GM18505 (cell line): ENCODE results near the gene C20orf96.

Source experiments
- ATAC-seq: cut with Tn5 transposase; IDR thresholded peaks from one replicate; pipeline ENCODE4 v1.9.1; 2021; ENCODE audit not compliant: unreplicated experiment
- POLR2A ChIP-seq: IDR thresholded peaks from 4 replicates; pipeline ENCODE4 v1.6.1; 2011; ENCODE audit warnings: borderline replicate concordance; ENCODE audit not compliant: insufficient read depth, insufficient read length; ENCODE audit errors: extremely low read depth

Gene C20orf96

DNA sequence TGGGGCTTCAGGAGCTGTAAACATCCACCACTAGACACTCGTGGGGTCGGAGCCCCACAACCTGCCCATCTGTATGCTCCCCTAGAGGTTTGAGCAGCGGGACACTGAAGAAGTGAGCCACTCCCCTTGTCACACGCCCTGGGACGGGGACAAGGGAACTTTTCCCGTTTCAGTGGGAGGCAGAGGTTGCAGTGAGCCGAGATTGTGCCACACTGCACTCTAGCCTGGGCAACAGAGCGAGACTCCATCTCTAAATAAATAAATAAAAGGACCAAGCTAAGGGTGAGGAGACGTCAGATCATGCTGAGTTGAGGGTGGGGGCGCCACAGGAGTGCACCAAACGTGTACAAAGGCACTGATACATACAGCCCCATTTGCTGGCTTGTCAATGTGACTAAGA, 15.2 kb upstream of the C20orf96 start:
- ATAC-seq: no peak
- TF ChIP-seq POLR2A: no peak

DNA sequence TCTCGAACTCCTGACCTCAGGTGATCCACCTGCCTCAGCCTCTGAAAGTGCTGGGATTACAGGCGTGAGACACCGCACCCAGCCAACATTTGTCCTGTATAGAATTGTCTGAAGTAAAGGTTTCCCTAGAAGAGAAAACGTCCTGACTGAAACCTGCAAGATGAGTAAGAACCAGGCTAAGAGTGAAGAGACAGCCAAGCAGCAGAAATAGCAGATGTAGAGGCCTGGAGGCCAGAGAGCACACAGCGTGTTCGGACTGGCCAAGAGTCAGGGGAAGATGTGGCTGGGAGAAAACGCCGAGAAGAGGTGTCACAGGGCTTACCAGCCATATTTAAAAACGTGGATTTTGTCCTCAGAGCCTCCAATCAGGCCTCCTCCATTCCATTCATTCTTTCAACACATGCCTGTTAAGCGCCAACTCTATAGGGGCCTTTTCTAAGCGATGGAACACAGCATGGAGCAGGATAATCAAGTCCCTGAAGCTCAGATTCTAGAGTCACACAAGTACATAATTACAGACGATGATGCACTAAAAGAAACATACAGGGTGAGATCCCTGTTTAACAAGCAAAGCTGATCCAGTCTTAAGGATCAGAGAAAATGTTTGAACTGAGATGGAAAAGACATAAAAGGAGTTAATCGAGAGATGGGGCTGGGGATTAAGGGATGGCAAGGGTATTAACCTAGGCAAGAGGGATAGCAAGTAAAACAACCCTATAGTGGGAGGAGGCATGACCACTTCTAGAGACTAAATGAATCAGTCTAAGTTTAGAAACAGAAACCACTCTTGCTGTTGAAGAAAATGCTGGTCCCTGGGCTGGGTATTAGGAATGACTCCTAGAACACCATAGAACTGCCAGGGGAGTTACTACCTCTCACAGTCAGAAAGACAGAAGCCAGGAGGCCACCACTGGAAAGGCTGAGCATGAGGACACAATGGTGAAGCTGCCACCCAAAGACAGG, 11.6 kb upstream of the C20orf96 start:
- ATAC-seq: no peak
- TF ChIP-seq POLR2A: no peak

DNA sequence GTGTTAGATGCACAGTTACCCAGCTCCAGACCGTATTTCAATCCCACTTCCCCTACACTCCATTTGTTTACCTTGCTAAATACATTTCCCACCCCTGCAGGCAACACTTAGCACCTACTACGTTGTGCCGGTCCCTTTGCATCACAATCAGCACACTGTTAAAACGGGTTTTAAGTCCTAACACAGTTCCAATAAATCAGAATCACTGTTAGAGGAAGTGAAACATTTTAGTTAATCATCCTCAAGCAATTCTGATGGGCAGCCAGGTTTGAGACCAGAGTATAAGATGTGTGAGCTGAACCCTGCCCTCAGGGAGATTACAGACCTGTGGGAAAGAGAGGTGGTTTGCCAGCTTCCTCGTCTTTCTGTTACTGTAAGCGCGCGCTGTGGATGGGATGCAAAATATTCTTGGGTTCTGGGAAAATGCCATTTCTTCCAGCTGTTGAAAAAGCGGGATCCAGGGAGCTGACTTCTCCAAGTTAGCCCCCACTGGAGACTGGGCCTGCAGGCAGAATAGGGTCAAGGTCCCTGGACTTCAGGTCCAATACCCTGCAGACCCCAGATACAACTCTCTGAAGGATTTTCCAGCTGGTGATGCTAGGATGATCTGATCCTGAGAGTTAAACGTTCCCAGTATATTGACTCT, 9.9 kb upstream of the C20orf96 start:
- no peak for ATAC-seq
- TF ChIP-seq POLR2A: no peak

DNA sequence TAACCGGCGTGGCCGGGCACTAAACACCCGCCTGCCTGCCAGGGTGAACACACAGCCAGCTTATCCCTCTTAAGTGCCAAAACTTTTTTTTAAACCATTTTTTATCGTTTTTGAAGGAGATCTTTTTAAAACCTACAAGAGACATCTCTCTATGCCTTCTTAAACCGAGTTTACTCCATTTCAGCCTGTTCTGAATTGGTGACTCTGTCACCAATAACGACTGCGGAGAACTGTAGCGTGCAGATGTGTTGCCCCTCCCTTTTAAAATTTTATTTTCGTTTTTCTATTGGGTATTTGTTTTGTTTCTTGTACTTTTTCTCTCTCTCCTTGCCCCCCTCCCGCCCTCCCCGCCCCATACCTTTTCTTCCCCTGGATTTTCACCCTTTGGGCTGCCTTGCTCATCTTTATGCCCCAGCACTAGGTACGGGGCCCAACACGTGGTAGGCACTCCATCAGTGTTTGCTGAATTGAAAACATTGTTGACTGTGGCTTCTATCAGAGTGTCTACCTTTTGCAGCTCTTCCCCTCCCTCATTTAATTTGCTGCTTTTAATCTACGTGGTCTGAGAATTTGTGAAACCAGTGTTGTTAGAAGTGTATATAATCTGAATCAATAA, 8.3 kb upstream of the C20orf96 start:
- no peak for TF ChIP-seq POLR2A
- no peak for ATAC-seq

GRCh38 chr20:297925-298775, 7.6 kb upstream of the C20orf96 start:
- TF ChIP-seq POLR2A: peak; percentile 70
- ATAC-seq: peak; percentile 19

GRCh38 chr20:297098-297924, 6.8 kb upstream of the C20orf96 start, which contains the start of gene ZCCHC3:
Gene ZCCHC3 (plus strand): TSS chr20:297570. CDS start chr20:297587, 17 bp downstream.
- ATAC-seq: peak; percentile 73
- peak; percentile 84 for TF ChIP-seq POLR2A

DNA sequence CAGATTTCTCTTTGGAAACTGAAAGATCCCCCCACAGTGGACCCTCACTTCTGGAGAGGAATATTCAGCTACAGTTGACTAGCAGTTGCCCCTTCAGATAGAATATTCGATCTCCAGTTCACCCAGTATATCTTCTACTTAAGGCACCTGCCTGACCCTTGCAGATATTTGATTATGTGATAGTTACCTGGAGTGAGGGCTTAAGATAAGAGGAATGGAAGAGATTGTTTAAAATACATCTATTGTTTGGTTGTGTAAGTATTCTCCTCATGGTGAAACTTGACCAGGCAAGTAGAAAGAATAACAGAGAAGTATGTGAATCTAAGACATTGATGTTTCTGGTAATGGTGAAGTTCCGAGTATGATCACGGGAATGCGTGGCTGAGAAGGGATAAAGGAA, 5.3 kb upstream of the C20orf96 start:
- ATAC-seq: no peak
- no peak for TF ChIP-seq POLR2A

DNA sequence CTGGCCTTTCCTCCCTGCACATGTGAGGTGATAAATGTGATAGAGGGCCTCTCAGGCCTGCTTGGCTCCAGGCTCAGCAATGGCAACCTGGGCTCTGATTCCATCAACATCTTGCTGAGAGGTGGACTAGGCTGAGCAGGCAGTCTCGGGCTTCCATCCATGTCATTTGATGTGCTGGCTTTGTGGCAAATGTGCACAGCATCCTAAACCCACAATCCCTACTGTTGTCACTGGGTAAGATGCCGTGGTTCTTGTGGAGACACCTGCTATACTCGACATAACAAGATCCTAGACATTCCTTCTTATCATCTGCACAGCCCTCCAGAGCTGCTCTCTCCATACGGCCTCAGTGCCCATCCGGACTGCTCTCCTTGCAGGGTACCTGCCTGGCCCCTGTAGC, 4.1 kb upstream of the C20orf96 start:
- no peak for TF ChIP-seq POLR2A
- ATAC-seq: no peak

- TF ChIP-seq POLR2A: no peak
- ATAC-seq: no peak
These were observed 862 bp downstream of the C20orf96 start for GRCh38 chr20:289693-290083.

DNA sequence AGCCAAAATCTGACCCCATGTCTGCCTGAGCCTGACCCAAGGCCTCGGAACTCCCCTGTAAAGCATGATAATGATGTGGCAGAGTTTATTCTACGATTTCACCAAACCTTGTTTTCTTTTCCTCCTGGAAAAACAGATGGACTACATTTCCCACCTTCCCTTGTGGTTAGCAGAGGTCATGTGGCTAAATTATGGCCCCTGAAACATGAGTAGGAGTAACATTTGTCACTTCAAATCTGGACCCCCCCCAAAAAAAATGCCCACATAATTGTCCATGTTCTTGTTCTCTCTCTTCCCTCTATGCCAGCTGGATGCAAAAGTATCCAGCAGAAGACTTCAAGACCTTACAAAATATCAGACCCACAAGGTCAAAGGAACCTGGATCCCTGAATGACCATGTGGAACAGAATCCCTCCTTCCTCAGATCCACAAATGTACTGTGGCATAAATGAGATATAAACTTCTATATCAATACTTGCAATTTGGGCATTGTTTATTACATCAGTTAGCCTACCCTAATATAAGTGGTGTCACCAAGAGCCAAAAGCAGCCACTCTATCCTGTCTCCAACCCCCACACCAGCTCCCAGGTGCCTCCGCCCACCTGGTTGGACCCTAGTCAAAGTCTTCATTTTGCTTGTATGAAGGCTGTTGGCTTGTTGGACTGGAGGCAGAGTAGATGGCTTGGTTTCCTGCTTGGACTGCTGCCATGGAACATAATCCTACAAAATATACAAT, 1.4 kb downstream of the C20orf96 start:
- ATAC-seq: no peak
- TF ChIP-seq POLR2A: no peak

DNA sequence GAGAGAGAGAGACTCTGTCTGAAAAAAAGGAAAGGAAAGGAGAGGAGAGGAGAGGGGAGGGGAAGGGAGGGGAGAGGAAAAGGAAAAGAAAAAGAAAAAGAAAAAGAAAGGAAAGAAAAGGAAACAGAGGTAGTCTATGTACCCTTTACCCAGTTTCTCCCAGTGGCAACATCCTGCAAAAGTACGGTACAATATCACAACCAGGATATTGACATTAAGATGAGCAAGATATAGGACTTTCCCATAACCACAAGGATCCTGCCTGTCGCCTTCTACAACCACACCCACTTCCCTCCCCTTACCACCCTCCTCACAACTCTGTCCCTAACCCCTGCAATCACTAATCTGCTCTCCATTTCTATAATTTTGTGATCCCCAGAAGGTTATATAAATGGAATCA, 4.0 kb downstream of the C20orf96 start:
- no peak for ATAC-seq
- no peak for TF ChIP-seq POLR2A
